Left hindlimb (tissue), 1 donor: Measurements from ENCODE around the gene IGDCC3.

ENCODE experiments used
- DNase-seq: peaks from one replicate; pipeline ENCODE4 v3.0.0-alpha.2; 2018

The IGDCC3 gene

GRCh38 chr15:65377976-65378366 is at the start of gene IGDCC3:
IGDCC3 (minus strand) TSS chr15:65378002; CDS start chr15:65377788, 214 bp downstream.
- peak; percentile 65 for DNase-seq

DNA sequence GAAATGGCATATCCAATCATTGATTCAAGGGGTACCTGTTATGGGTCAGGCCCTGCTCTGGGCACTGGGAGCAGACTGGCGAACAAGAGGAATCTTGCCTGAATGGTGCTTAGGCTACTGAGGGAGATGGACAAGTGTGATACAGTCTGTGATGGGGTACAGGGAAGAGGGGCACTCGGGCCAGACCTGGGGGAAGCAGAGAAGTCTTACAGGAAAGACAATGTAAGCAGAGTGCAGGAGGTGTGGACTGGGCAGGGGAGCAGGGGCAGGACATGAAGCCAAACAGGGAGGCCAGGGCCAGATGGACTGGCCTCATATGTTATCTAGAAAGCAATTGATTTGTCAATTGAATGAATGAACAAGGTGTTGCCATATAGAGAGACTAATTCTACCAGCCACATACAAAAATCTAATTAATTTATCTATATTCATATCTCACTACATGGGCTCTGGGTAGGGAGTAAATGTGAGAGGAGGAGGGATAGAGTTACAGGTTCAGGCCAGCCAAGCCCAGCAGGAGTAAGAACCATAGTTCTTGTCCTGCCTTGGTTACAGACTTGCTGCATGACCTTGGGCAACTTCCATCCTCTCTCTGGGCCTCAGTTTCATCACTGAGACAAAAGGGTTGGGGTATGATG is 48.5 kb upstream of the IGDCC3 start:
- no peak for DNase-seq

GRCh38 chr15:65424683-65425082 is 46.9 kb upstream of the IGDCC3 start:
- no peak for DNase-seq

DNA sequence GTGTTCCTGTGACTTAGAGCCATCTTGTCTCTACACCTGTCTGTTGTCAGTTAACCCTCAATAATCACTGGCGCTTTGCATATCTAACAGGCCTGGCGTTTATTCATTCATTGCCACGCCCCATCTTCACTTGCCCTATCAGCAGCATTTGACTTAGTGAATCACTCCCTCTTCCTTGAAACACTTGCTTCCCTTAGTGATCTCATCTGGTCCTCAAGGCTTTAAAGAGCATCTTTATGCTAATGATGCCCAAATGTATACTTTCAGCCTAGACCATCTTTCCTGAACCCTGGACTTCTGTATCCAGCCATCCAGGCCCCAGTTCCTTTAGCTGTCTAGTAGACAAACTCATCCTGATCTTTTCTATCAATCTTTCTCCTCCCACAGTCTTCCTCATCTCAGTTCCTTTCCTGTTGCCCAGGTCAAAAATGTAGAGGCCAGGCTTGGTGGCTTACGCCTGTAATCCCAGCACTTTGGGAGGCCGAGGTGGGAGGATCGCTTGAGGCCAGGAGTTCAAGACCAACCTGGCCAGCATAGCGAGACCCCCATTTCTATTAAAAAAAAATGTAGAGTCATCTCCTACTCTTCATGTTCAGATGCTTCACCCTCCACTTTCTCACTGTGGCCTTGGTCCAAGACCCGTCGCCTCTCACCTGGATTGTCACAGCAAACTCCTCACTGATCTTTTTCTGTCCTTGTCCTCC is 46.3 kb upstream of the IGDCC3 start:
- no peak for DNase-seq

- DNase-seq: no peak
Observed at GRCh38 chr15:65423150-65423975, 45.6 kb upstream of the IGDCC3 start.

GRCh38 chr15:65421360-65422215 is 43.8 kb upstream of the IGDCC3 start:
- peak; percentile 96 for DNase-seq

DNA sequence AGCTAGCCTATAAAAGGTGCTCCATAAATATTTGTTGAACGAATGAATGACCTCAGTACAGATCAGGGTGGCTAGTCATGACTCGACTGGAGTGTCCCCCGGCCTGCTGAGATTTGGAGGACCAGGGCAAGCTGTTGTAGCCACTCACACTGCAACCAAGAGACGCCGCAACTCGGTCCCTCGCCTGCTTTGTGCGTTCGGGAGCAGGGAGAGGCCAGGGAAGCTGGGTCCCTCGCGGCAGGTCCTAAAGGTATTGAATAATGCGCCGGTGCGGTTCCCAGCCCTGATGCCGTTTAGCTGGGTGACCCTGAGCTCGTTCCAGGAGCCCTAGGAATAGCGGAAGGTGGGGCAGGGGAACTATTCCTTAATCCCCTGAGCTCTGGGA is 43.2 kb upstream of the IGDCC3 start:
- DNase-seq: no peak

DNA sequence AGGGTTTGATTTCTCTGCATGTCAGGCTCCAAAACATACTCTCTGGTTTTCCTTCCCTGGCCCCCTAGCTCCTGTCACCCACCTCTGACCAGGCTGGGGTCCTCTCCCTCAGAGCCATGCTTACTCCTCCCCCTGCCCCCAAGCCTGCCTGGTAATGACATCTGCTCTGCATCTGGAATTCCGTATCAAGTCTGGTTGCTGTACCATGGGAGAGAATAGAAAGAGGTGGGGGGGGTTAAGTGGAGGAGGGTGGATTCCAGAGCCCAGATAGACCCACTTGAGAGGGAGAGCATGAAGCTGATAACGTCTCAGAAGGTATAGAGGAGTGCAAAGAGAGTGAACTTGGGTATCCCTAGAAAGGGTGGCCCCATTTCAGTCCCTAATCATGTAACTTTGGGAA is 40.8 kb upstream of the IGDCC3 start:
- no peak for DNase-seq

DNA sequence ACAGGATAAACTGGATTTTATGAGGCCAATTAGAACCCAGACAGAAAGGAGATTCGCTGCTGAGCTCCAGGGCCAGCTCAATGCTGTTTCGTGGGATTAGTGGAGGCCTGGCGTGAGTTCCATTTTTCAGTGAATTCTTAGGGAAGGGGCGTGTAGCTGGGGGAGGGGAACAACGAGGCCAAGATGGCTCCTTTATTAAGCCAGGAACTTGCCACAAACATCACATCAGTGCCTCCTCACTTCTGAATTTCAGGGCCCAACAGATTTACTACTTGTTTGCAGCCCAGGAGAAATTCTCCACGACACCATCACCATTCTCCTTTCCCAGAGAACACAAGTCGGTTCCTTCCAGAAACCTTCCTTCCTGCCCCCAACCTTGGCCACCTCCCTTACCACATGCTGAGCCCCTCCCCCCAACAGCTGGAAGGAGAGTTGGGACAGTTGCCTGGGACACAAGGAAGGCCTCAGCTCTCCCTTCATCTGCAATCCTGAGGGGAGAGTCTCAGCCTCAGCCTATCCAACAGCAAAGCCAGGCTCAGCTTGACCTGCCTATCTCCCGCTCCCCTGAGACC is 39.1 kb upstream of the IGDCC3 start:
- DNase-seq: peak; percentile 85

DNA sequence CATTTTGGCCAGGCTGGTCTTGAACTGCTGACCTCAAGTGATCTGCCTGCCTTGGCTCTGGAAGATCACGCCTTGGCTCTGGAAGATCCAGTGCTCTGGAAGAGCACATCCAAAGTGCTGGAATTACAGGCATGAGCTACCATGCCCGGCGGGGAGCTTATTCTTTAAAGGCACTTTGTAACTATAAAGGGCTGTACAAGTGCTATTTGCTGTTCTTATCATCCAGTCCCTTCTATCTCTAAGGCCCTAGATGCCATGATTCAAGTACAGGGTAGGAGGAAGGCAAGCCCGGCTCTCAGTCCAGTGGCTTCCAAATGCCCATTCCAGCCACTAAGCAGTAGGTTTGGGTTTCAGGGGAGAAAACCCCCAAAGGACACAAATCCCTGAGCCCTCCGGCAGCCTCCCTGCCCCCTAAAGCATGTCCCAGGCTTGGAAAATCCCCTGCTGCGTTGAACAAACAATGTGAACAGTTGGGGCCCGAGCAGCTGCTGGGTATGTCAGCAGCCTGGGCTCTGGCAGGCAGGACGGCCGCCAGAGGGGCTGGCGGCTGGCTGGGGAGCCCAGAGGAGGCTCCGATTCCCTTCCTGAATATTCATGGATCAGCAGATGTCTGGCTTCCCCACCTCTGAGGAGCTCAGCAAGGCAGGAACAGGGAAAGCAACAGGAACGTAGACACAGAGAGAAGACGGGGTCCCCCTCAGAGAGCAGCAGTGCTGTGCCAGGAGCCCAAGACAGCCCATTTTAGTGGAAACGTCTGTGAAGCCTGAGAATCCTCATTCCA is 37.2 kb upstream of the IGDCC3 start:
- DNase-seq: peak; percentile 81

- DNase-seq: no peak
Observed at GRCh38 chr15:65413760-65414144, 36.0 kb upstream of the IGDCC3 start.

GRCh38 chr15:65413051-65413759 is 35.4 kb upstream of the IGDCC3 start:
- DNase-seq: no peak

- no peak for DNase-seq
Observed at GRCh38 chr15:65412556-65412955, 34.8 kb upstream of the IGDCC3 start.

GRCh38 chr15:65411465-65412071 is 33.8 kb upstream of the IGDCC3 start:
- no peak for DNase-seq

GRCh38 chr15:65410972-65411371 is 33.2 kb upstream of the IGDCC3 start:
- no peak for DNase-seq

DNA sequence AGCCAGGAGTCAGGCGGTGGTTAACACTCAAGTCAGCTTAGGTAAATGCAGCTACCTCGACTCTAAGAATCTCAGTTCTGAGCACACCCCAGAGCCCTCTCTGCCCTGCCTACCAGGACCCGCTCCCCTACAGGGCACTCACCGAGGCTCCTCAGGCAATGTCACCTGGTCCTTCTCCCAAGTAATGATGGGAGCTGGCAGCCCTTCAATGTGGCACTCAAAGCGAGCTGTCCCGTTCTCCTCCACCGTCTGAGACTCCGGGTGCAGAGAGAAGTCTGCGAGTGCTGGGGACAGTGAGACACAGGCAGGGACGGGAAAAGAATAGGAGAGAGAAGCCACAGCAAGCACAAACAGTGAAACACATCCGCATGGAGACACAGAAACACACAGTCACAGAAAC is 32.2 kb upstream of the IGDCC3 start:
- no peak for DNase-seq

DNA sequence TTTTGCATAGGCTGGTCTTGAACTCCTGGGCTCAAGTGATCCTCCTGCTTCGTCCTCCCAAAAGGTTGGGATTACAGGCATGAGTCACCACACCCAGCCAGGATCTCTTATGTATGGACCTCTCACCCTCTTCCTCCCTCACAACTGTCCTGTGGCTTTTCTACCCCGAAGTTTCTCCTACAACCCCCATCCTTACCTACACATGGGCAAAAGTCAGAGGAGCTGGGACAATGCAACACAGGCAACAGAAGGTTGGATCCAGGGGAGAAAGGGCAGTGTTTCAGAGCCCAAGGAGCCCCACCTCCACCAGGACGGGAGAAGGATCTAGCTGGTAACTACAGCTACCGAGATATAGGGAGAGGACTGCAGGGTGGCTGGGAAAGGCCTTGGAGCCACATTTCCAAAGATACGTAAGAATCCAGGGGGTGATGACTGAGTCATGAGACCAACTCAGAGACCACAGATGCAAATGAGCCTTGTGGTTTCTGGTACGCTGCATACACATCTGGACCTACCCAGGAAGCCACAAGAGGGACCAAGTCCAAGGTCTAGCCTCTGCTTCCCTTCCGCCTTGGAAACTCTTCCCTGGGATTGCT is 31.3 kb upstream of the IGDCC3 start:
- no peak for DNase-seq

- no peak for DNase-seq
Observed at GRCh38 chr15:65408324-65409035, 30.7 kb upstream of the IGDCC3 start.

DNA sequence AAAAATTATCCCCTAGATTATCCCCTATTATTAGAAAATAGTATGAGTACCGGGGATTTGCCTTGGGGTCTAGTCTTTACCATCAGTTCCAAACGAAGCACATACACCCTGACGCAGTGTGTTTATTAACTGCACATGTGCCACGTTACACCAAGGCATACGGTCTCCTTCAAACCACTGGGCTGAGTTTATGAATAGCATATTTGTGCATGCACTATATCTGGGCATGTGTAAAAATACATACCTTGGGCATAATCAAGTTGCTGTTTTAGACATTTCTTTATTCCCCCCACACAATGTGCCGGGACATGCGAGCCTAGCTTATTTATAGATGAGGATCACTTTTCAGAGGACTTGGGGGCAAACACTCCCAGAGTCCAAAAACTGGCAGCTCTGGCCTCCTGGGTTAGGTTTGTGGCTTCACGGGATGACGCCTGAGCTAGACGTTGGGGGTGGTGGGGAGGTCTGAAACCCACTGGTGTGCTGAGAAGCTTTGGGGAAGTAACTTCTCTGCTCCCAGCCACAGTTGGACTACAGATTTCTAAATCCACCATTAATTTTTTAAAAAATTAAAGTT is 28.7 kb upstream of the IGDCC3 start:
- no peak for DNase-seq
